Measurements from ENCODE around the gene HNRNPA3. TPM values are rescaled to one million over a fixed set of nuclear protein-coding genes. Genes with fewer than 3 reads are reported as not detected.
A peak's percentile ranks its signal among the peaks of the same experiment; 100 is the strongest.

Gene HNRNPA3
- total RNA-seq, 1 experiment from 2014 or later = 406 TPM

GRCh38 chr2:177229442-177230242, 17.0 kb downstream of the HNRNPA3 start:
- no peak for TF ChIP-seq TCF7 (CRISPR knock-in tag; IDR thresholded peaks at IDR 0.05; ENCODE audit: low read depth)
- no peak for TF ChIP-seq ZBTB43 (CRISPR knock-in tag; IDR thresholded peaks at IDR 0.05)
- no peak for TF ChIP-seq SMAD3 (CRISPR knock-in tag; IDR thresholded peaks at IDR 0.05; ENCODE audit: borderline replicate concordance)
- no peak for TF ChIP-seq SMAD4 (CRISPR knock-in tag; IDR thresholded peaks at IDR 0.05)
- TF ChIP-seq ELF4 (CRISPR knock-in tag; IDR thresholded peaks at IDR 0.05; ENCODE audit: low read depth) = no peak
- TF ChIP-seq ERG (CRISPR knock-in tag; IDR thresholded peaks at IDR 0.05) = 0 out of 2 replicates have a peak, but pooled peaks have one; percentile 42
- no peak for TF ChIP-seq HMGA2 (CRISPR knock-in tag; IDR thresholded peaks at IDR 0.05)
- TF ChIP-seq HMGXB4 (CRISPR knock-in tag; IDR thresholded peaks at IDR 0.05) = no peak
- H3K4me3 Mint-ChIP-seq = no peak overlapping the region
- DNase-seq (ENCODE audit: low spot score) (no peak), ATAC-seq (no peak)
- peaks cover 25% of the 10 kb centered on the region for H3K36me3 Mint-ChIP-seq
- no peaks in the 10 kb centered on the region for H3K9me3 Mint-ChIP-seq
- ChIA-PET CTCF (interaction anchor here (1.3 kb wide), 1 partner anchor 34 kb away, joined by 4 read pairs; no protein-coding TSS in a partner anchor), POLR2A (no interaction called here)
- peak overlapping the region; percentile 39 for H3K27ac Mint-ChIP-seq
- H3K27me3 Mint-ChIP-seq (ENCODE audit: low read depth) = no peaks in the 10 kb centered on the region
- H3K4me1 Mint-ChIP-seq = peaks cover 16% of the 10 kb centered on the region

- H3K27ac Mint-ChIP-seq = no peak overlapping the region
- POLR2A ChIA-PET = no interaction called here
- CTCF ChIA-PET = interaction anchor here (0.7 kb wide), 1 partner anchor 24 kb away, joined by 3 read pairs; no protein-coding TSS in a partner anchor
These were observed 18.7 kb downstream of the HNRNPA3 start for GRCh38 chr2:177231270-177231669.

More at GRCh38 chr2:177231270-177231669, 18.7 kb downstream of the HNRNPA3 start:
- Mint-ChIP-seq H3K4me3 (no peak overlapping the region), H3K36me3 (peaks cover 25% of the 10 kb centered on the region), H3K4me1 (peaks cover 12% of the 10 kb centered on the region), H3K9me3 (no peaks in the 10 kb centered on the region), H3K27me3 (ENCODE audit: low read depth) (no peaks in the 10 kb centered on the region)
- TF ChIP-seq CREM (CRISPR knock-in tag; IDR thresholded peaks at IDR 0.05) (no peak), ZMAT4 (CRISPR knock-in tag; IDR thresholded peaks at IDR 0.05) (no peak), E2F5 (CRISPR knock-in tag; IDR thresholded peaks at IDR 0.05) (no peak), E2F4 (CRISPR knock-in tag; IDR thresholded peaks at IDR 0.05; ENCODE audit: borderline replicate concordance, low read depth) (no peak), NR2C2 (CRISPR knock-in tag; IDR thresholded peaks at IDR 0.05) (no peak), ATF6 (CRISPR knock-in tag; IDR thresholded peaks at IDR 0.05) (no peak), GABPB1 (CRISPR knock-in tag; IDR thresholded peaks at IDR 0.05) (no peak), MLX (CRISPR knock-in tag; IDR thresholded peaks at IDR 0.05) (no peak)
- no peak for ATAC-seq
- DNase-seq (ENCODE audit: low spot score) = no peak

All from WTC11 (cell line).